Aorta (tissue), 5 donors: ENCODE measurements around the gene OLA1. TPM values are rescaled to one million over a fixed set of nuclear protein-coding genes. Genes with fewer than 3 reads are reported as not detected.

Experiments
- ATAC-seq: fragments of 200-7000 bp; cut with Tn5 transposase; one replicate; pipeline ENCODE4 v1.9.1; 2022; ENCODE audit warnings: moderate library complexity; ENCODE audit not compliant: low FRiP score
- DNase-seq, 2 donors: peaks; one replicate each; pipeline ENCODE4 v3.0.0-alpha.2; 2020
- H3K27ac ChIP-seq, 2 donors: one replicate each; pipeline ENCODE4 v1.5.1; 2013; ENCODE audit warnings: low read length in 2 of 2, mild to moderate bottlenecking in 2 of 2, moderate library complexity in 2 of 2, control low read depth in 1 of 2, inconsistent platforms in 1 of 2, low read depth in 1 of 2
- H3K27me3 ChIP-seq, 2 donors: one replicate each; pipeline ENCODE4 v1.6.1; 2013; ENCODE audit warnings: control low read depth in 1 of 2, low read length in 1 of 2, mild to moderate bottlenecking in 1 of 2, moderate library complexity in 1 of 2; ENCODE audit not compliant: insufficient read depth in 2 of 2, control insufficient read depth in 1 of 2
- H3K36me3 ChIP-seq, 2 donors: one replicate each; pipeline ENCODE4 v1.6.1; 2013; ENCODE audit warnings: control low read depth in 1 of 2, low read length in 1 of 2, mild to moderate bottlenecking in 1 of 2; ENCODE audit not compliant: insufficient read depth in 2 of 2, control insufficient read depth in 1 of 2
- H3K4me1 ChIP-seq, 2 donors: one replicate each; pipeline ENCODE4 v1.6.1; 2013; ENCODE audit warnings: low read length in 2 of 2, control low read depth in 1 of 2, mild to moderate bottlenecking in 1 of 2, moderate library complexity in 1 of 2; ENCODE audit not compliant: insufficient read depth in 2 of 2, control insufficient read depth in 1 of 2
- H3K4me3 ChIP-seq, 2 donors: one replicate each; pipeline ENCODE4 v1.5.1; 2013; ENCODE audit warnings: low read length in 2 of 2, control low read depth in 1 of 2, mild to moderate bottlenecking in 1 of 2
- H3K9me3 ChIP-seq: one replicate; pipeline ENCODE4 v1.6.1; 2013; ENCODE audit warnings: mild to moderate bottlenecking, low read length; ENCODE audit not compliant: control insufficient read depth
- WGBS, 2 donors: extraction: QIAGEN DNeasy Blood & Tissue Kit; methylation state at CpG; one replicate each; pipeline ENCODE4 v1.1.7; 2013; 5-methylcytosine and 5-hydroxymethylcytosine counted together
- intact Hi-C, 2 donors: fragments of 100-400 bp; cut with DNase I; formaldehyde crosslinking; loops; one replicate each; pipeline versions ENCODE4 v1.14.2 to v1.15.0; 2022
- polyA plus RNA-seq, 2 donors: library from polyadenylated mRNA; stranded (reverse); fragments of 200-250 nt; gene quantifications; one replicate each; pipeline ENCODE4 v1.2.3, GENCODE V29; 2013
- total RNA-seq, 2 donors: library from RNA; stranded (reverse); fragmentation: NEBNext Ultra II Directional; extraction: Animal tissue kit (Norgen Biotek cat#: 25700); gene quantifications; one replicate each; pipeline ENCODE4 v1.2.1, GENCODE V29; 2021
- donor health status: healthy with polysubstance abuse.
- donor health status: Bipolar disorder and iron deficiency.
- donor health status: DM: no; HTN: no; CAD: no.
- donor health status: DM: no; HTN: no; CAD: no.
- donor health status: DM: yes; HTN: yes; CAD: no.

OLA1 gene
- total and polyA plus RNA-seq, 4 donors, result 45.2 to 64.0 (median 54.3) TPM

- Histone ChIP-seq H3K4me3 (no peak overlapping the region), H3K36me3 (no peaks in the 10 kb centered on the region), H3K4me1 (peaks cover 0 to 2% of the 10 kb centered on the region in 2 donors), H3K27ac (no peak overlapping the region), H3K27me3 (no peaks in the 10 kb centered on the region), H3K9me3 (no peaks in the 10 kb centered on the region)
- 85 to 86% methylated on average over 3 of the region's 3 CpGs for WGBS, 2 donors
- intact Hi-C loops, result no loop called here
- no peak for ATAC-seq
- DNase-seq, result no peak
Measured at GRCh38 chr2:174158003-174158402, 90.3 kb downstream of the OLA1 start.

GRCh38 chr2:174157053-174157452 lies 91.3 kb downstream of the OLA1 start:
- intact Hi-C loops, result no loop called here

GRCh38 chr2:174153757-174154680 lies 94.3 kb downstream of the OLA1 start:
- no peak for DNase-seq
- Histone ChIP-seq H3K4me1 (peaks cover 0 to 2% of the 10 kb centered on the region in 2 donors), H3K27me3 (no peaks in the 10 kb centered on the region), H3K27ac (no peak overlapping the region), H3K4me3 (no peak overlapping the region), H3K9me3 (no peaks in the 10 kb centered on the region), H3K36me3 (peaks cover 0 to 2% of the 10 kb centered on the region in 2 donors)
- 66 to 68% methylated on average over 8 of the region's 8 CpGs for WGBS, 2 donors
- intact Hi-C loops, result no loop called here
- no peak for ATAC-seq

More at GRCh38 chr2:174157053-174157452, 91.3 kb downstream of the OLA1 start:
- Histone ChIP-seq H3K9me3 (no peaks in the 10 kb centered on the region), H3K4me3 (no peak overlapping the region), H3K4me1 (peaks cover 0 to 2% of the 10 kb centered on the region in 2 donors), H3K27ac (no peak overlapping the region), H3K27me3 (no peaks in the 10 kb centered on the region), H3K36me3 (no peaks in the 10 kb centered on the region)
- ATAC-seq, result no peak
- no peak for DNase-seq
- 76 to 87% methylated on average over 1 of the region's 1 CpG for WGBS, 2 donors

GRCh38 chr2:174149530-174149929 lies 98.8 kb downstream of the OLA1 start:
- no peak overlapping the region for H3K27ac ChIP-seq
- H3K4me3 ChIP-seq, result no peak overlapping the region
- no peaks in the 10 kb centered on the region for H3K9me3 ChIP-seq
- WGBS, 2 donors, result 99% methylated on average over 2 of the region's 2 CpGs
- H3K36me3 ChIP-seq, result peaks cover 0 to 2% of the 10 kb centered on the region in 2 donors
- peaks cover 0 to 2% of the 10 kb centered on the region in 2 donors for H3K4me1 ChIP-seq
- DNase-seq (no peak), ATAC-seq (no peak)
- intact Hi-C loops, result no loop called here
- H3K27me3 ChIP-seq, result no peaks in the 10 kb centered on the region

GRCh38 chr2:174148833-174149232 lies 99.5 kb downstream of the OLA1 start:
- intact Hi-C loops, result no loop called here
- no peak for ATAC-seq
- 85 to 86% methylated on average over 2 of the region's 2 CpGs for WGBS, 2 donors
- H3K4me1 ChIP-seq, result no peaks in the 10 kb centered on the region
- no peak overlapping the region for H3K4me3 ChIP-seq
- peaks cover 0 to 2% of the 10 kb centered on the region in 2 donors for H3K36me3 ChIP-seq
- DNase-seq, result no peak
- no peak overlapping the region for H3K27ac ChIP-seq
- H3K9me3 ChIP-seq, result no peaks in the 10 kb centered on the region
- H3K27me3 ChIP-seq, result no peaks in the 10 kb centered on the region

- Histone ChIP-seq H3K36me3 (peaks cover 0 to 2% of the 10 kb centered on the region in 2 donors), H3K4me1 (no peaks in the 10 kb centered on the region), H3K27me3 (no peaks in the 10 kb centered on the region), H3K9me3 (no peaks in the 10 kb centered on the region), H3K27ac (no peak overlapping the region), H3K4me3 (no peak overlapping the region)
- intact Hi-C loops, result no loop called here
- 59 to 61% methylated on average over 2 of the region's 2 CpGs for WGBS, 2 donors
- DNase-seq, result no peak
- no peak for ATAC-seq
Measured at GRCh38 chr2:174145827-174146226, 102.5 kb downstream of the OLA1 start.

- Histone ChIP-seq H3K27me3 (no peaks in the 10 kb centered on the region), H3K4me3 (no peak overlapping the region), H3K27ac (no peak overlapping the region), H3K9me3 (no peaks in the 10 kb centered on the region), H3K36me3 (peaks cover 0 to 4% of the 10 kb centered on the region in 2 donors), H3K4me1 (no peaks in the 10 kb centered on the region)
- WGBS, 2 donors, result 92 to 93% methylated on average over 2 of the region's 2 CpGs
- no peak for ATAC-seq
- DNase-seq, result no peak
- intact Hi-C loops, result no loop called here
Measured at GRCh38 chr2:174142290-174142689, 106.0 kb downstream of the OLA1 start.

GRCh38 chr2:174138161-174138560 lies 110.2 kb downstream of the OLA1 start:
- H3K27ac ChIP-seq, result no peak overlapping the region
- H3K4me1 ChIP-seq, result no peaks in the 10 kb centered on the region
- DNase-seq (no peak), ATAC-seq (no peak)
- 46 to 49% methylated on average over 4 of the region's 4 CpGs for WGBS, 2 donors
- no peak overlapping the region for H3K4me3 ChIP-seq
- intact Hi-C loops, result no loop called here
- no peaks in the 10 kb centered on the region for H3K9me3 ChIP-seq
- no peaks in the 10 kb centered on the region for H3K27me3 ChIP-seq
- H3K36me3 ChIP-seq, result peaks cover 0 to 4% of the 10 kb centered on the region in 2 donors

GRCh38 chr2:174135981-174136380 lies 112.4 kb downstream of the OLA1 start:
- peaks cover 0 to 4% of the 10 kb centered on the region in 2 donors for H3K36me3 ChIP-seq
- H3K9me3 ChIP-seq, result no peaks in the 10 kb centered on the region
- 89 to 90% methylated on average over 3 of the region's 3 CpGs for WGBS, 2 donors
- intact Hi-C loops, result no loop called here
- H3K4me3 ChIP-seq, result no peak overlapping the region
- ATAC-seq (no peak), DNase-seq (no peak)
- H3K4me1 ChIP-seq, result no peaks in the 10 kb centered on the region
- H3K27me3 ChIP-seq, result no peaks in the 10 kb centered on the region
- no peak overlapping the region for H3K27ac ChIP-seq
